Measurements from ENCODE around the gene ZSCAN2.
"Not testable (repeated sequence)": the region's sequence is repeated elsewhere in the genome, so short reads cannot be mapped to it uniquely, and the experiment has no call there.

Gene ZSCAN2

DNA sequence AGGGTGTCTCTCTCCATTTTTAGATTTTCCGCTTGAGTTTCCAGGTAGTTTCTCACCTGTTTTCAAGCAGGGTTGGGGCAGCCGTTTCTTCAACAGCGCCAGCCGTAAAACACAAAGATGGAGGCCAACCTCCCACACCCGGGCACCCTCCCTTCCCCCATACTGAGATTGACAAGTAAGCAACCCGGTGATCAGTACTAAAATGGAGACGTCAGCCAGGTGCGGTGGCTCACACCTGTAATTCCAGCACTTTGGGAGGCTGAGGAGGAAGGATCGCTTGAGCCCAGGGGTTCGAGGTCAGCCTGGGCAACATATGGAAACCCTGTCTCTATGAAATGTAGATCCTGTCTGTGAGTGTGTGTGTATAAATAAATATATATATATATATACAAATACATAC is 903 bp upstream of the ZSCAN2 start:
- no peak for FAIRE-seq

DNA sequence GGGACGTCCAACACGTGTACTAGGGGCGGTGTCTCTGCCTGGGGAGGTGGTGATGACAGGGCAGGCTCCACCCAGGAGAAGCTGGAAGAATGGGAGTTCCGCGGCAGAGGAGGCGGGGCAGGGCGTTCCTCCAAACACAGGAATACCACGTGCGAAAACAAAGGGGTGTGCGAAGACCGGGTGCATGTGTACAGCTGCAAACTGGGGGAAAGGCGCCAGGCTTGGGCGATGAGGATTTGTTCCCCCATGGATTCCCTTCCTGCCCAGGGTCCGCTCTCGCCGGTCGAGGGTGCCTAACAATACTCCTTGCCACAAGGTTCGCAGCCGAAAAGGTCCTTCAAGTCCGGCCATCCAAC is 500 bp upstream of the ZSCAN2 start:
- FAIRE-seq: no peak

DNA sequence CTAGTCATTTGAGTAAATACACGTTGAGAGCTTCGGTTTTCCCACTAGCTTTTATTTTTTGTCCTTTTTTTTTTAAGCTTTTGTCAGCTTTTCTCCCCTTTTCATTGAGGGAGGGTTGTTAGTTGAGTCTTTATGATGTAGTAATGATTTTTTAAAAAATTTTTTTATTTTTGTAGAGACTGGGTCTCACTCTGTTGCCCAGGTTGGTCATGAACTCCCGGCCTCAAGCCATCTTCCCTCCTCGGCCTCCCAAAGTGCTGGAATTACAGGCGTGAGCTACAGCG is 688 bp downstream of the ZSCAN2 start:
- no peak for FAIRE-seq

DNA sequence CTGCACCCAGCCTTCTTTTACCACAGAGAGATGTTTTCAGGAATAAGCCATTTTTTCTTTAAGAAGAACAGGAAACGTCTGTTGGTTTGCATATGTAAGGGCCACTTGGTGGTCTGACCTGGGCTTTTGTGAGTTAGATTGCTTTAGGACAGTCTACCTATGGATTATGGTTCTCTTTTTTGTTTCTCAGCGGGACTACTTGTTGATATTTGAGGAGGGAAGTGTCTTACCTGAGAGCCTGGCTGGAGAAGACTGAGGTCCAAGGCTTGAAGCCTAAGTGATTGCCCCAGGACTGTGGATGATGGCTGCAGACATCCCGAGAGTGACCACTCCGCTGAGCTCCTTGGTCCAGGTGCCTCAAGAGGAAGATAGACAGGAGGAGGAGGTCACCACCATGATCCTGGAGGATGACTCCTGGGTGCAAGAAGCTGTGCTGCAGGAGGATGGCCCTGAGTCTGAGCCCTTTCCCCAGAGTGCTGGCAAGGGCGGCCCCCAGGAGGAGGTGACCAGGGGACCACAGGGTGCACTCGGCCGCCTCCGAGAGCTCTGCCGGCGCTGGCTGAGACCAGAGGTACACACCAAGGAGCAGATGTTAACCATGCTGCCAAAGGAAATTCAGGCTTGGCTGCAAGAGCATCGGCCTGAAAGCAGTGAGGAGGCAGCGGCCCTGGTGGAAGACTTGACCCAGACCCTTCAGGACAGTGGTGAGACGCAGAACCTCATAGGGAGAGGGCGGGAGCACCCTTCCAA is 3.0 kb downstream of the ZSCAN2 start:
- FAIRE-seq: no peak

DNA sequence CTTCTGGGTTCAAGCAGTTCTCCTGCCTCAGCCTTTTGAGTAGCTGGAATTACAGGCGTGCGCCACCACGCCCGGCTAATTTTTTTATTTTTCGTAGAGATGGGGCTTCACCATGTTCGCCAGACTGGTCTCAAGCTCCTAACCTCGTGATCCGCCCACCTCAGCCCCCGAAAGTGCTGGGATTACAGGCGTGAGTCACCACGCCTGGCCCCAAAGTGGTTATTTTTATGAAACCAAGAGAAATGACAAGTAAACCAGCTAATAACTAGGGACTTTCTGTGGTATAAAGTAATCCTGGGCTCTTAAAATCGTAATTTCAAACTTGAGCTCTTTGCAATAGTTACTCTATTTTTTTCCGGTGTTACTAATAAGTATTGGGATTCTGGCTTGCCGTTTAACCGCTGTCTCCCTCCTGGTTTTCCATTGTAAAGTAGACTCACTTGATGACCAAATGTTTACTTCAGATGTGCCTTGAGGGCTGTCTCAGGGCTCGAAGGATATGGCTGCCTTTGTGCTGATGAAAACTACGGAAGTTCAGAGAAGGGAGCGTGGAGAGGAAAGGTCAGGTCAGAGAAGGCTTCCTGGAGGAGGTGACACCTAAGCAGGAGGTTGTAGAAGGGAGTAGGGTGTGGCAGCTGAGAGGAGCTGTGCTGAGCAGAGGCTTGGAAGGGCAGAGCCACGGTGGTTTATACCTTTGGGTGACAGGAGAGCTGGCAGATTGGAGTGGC is 4.2 kb downstream of the ZSCAN2 start:
- no peak for FAIRE-seq

DNA sequence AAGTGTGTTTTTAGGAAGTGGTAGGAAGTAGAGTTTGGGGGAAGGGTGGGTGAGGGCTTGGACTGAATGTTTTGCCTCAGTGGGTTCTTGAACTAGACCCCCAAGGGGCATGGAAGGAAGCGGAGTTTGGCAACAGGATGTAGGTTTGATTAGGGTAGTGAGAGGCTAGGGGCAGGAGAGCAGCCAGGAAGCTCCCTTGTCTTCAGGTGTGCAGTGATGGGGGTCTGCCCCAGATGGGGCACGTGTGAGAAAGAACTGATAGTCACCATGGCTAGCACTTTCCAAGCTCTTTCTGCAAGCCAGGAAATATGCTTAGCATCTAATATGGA is 4.7 kb downstream of the ZSCAN2 start:
- FAIRE-seq: no peak

DNA sequence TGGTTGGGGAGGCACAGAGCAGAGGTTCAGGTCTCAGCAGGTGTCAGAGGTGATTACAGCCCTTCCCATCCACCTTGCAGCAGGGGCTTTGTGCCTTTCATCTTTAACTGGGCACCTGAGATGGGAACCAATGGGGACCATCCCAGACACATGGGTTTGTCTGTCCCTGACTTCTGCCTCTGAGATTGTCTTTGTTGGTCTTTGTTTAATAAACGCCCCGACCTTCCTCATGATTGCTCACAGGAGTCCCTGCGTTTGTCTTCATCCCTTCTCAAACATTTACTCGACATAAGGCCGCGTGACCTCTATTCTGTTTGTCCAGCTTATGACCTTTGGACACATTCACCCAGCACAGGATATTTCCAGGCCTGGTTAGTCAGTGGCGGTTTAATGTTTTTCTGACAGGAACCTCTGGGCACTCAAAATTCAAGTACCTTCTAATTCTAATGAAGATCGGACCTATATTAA is 5.9 kb downstream of the ZSCAN2 start:
- no peak for FAIRE-seq

DNA sequence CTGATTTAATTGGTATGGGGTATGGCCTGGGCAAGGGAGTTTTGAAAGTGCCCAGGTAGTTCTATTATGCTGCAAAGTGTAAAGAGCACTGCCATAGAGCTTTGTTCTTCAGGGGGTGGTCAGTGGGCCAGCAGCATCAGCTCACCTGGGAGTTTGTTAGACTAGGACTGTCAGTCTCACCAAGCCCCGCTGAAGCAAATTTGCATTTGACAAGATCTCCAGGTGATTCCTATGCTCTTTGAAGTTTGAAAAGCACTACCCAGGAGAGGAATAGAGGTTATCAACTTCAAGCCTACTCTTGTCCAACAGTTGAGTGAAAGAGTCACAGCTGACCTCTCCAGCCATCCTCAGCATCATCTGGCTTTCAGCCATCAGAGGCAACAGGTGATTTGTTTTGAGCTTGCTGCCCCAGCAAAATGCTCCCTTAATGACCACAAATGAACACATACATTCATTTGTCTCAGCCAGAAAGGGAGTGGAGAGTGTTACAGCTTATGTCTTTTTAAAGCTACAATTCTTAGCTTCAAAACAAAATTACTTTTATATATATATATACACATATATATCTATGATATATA is 8.0 kb downstream of the ZSCAN2 start:
- no peak for FAIRE-seq

DNA sequence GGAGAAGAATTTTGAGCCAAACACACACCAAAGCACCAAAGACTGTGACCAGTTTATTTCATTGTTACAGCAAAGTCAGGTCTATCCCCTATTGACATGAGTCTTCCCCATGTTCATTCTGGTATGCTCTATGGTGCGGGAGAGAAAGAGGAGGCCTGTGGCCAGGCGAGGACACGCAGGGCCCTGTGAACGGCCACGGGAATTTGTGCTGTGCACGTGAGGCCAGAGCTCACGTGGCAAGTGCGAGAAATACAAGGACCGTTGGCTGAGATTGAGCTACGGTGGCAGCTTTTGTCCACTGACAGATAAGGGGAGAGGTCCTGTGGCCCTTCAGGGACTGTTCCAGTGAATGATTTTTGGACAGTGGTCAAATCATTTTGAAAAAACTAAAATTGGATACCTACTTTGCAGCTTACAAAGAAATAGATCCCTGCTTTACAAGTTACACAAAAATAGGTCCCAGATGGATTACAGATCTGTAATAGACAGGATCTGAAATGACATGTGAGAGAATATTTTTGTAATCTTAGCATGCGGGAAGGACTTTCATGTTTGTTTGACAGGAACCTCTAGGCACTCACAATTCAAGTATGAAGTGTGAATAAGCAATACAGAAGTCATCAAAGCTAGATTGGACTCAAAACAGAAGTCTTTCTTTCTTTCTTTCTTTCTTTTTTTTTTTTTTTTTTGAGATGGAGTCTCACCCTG is 9.2 kb downstream of the ZSCAN2 start:
- FAIRE-seq: no peak

DNA sequence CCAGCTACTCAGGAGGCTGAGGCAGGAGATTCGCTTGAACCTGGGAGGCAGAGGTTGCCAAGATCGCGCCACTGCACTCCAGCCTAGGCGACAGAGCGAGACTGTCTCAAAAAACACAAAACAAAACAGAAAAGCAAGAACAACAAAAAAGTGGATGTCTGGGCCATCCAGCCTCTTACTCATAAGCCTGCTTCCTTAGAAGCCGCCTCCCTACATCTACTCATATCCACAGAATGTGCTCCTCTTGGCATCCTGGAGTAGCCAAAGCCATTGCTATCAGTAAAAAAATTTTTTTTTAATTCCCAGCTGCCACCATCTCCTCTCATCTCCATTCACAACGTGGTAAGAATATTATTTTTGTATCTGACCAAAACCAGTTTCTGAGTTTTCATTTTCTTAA is 10.8 kb downstream of the ZSCAN2 start:
- FAIRE-seq: no peak

DNA sequence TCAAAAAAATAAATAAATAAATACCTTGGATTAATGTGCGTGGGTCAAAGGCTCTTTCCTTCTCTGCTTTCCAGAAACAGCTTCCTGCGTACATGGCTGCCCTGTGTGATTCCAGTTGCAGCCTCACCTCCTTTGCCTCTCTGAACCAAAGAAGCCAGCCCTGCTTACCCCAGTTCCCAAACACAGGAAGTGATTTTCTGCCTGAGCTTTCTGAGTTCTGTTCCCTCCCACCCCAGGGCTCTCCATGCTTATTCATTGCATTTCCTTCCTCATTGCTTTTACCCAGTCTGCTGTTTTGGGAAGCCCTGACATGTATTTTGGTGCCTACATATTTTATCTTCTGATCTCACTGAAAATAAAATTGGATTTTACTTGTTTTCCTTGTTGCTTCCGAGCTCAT is 15.4 kb downstream of the ZSCAN2 start:
- FAIRE-seq: no peak

DNA sequence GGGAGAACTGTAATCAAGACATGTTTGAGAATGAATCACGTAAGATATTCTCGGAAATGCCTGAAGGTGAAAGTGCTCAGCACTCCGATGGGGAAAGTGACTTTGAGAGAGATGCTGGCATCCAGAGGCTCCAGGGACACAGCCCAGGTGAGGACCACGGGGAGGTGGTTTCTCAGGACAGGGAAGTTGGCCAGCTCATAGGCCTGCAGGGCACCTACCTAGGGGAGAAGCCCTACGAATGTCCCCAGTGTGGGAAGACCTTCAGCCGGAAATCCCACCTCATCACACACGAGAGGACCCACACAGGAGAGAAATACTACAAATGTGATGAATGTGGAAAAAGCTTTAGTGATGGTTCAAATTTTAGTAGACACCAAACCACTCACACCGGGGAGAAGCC is 19.8 kb downstream of the ZSCAN2 start:
- FAIRE-seq: no peak

DNA sequence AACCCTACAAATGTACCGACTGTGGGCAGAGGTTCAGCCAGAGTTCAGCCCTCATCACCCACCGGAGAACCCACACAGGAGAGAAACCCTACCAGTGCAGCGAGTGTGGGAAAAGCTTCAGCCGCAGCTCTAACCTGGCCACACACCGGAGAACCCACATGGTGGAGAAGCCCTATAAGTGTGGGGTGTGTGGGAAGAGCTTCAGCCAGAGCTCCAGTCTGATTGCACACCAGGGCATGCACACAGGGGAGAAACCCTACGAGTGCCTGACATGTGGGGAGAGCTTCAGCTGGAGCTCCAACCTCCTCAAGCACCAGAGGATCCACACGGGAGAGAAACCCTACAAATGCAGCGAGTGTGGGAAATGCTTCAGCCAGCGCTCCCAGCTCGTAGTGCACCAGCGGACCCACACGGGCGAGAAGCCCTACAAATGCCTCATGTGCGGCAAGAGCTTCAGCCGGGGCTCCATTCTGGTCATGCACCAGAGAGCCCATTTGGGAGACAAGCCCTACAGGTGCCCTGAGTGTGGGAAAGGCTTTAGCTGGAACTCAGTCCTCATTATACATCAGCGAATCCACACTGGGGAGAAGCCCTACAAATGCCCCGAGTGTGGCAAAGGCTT is 20.7 kb downstream of the ZSCAN2 start:
- FAIRE-seq: no peak

DNA sequence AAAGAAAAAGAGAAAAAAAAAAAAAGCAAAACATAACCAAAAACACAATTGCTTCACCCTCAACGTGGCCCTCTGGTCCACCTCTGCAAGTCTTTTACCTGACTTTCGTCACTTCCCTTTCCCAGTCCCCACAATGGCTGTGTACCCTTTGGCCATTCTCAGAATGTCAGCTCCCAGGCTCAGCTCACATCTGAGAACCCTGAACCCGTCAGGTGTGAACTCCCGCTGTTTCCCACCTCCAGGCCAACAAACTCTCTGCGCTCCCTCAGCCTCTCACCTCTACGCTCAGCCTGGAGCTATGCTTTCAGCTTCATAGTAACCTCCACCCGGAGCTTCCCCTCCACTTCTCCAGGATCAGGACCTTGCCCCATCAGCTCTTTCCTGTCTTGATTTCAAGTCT is 23.6 kb downstream of the ZSCAN2 start:
- no peak for FAIRE-seq

DNA sequence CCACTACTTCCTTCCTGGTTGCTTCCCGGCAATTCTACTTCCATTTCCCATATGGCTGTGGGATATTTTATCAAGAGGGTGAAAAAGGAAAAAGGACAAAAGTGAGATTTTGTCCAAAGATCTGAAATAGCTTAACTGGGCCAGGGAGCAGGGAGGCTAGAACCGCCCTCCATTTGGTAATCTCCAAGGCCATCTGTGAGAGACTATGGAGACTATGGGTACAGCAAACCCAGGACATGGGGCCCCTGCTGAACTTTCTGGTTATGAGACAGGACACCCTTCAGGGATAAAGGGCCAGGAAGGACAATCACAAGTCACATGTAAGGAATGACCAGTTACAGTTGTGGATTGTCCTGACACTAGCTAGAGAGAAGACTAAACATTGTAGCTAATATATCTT is 24.3 kb downstream of the ZSCAN2 start:
- no peak for FAIRE-seq

DNA sequence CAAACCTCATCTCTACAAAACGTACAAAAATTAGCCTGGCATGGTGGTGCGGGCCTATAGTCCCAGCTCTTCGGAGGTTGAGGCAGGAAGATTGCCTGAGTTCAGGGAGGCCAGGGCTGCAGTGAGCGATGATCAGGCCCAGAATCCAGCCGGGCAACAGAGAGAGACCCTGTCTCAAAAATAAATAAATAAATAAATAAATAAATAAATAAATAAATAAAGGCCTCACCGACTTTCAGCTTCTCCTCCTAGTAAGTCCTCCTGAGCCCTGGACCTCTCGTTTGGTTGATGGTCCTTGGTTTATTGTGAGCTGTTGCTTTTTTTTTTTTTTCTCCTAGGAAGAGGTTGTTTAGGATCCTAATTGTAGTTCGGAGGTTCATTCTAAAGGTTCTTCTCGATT is 28.2 kb downstream of the ZSCAN2 start:
- no peak for FAIRE-seq

DNA sequence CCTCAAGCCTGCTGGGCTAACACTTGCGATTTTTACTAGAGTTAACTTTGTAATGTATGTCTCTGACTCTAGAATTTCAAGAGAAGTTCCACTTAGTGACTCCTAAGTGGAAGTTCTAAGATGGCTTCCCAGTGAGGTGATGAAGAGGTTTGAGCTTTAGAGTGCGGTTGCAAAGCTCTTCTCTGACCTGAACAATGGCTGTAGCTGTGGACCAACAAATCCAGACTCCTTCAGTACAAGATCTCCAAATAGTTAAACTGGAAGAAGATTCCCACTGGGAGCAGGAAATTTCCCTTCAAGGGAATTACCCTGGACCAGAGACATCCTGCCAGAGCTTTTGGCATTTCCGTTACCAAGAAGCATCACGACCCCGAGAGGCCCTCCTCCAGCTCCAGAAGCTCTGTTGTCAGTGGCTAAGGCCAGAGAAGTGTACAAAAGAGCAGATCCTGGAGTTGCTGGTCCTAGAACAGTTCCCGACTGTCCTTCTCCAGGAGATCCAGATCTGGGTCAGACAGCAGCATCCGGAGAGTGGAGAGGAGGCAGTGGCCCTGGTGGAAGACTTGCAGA is 31.0 kb downstream of the ZSCAN2 start:
- no peak for FAIRE-seq

DNA sequence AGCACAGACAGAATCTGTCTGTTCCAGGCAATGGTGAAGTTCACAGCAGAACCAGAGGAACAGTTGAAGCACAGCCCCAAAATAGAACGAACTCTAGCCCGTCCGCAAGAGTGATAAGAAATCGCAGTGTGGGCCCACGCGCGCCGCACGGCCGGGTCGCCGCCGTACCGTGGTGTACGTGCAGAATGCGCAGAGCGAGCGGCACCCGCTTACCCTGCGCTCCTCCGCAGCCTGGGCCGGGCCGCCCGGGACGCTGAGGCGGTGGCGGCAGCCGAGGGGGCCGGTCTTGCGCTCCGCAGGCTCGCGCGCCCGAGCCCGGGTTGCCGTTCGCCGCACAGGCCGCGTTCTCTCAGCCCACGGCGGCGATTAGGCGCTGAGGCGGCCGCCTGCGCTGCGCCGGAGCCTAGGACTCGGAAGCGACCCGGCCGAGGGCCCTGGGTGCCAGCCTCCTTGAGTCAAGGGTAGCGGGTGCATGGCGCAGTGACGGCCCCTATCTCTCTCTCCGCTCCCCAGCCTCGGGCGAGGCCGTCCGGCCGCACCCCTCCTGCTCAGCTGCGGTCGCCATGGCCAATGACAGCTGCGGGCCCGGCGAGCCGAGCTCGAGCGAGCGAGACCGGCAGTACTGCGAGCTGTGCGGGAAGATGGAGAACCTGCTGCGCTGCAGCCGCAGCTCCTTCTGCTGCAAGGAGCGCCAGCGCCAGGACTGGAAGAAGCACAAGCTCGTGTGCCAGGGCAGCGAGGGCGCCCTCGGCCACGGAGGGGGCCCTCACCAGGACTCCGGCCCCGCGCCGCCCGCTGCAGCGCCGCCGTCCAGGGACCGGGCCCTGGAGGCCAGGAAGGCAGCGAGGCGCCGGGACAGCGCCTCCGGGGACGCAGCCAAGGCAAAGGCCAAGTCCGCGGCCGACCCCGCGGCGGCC is 32.8 kb downstream of the ZSCAN2 start:
- FAIRE-seq: no peak

DNA sequence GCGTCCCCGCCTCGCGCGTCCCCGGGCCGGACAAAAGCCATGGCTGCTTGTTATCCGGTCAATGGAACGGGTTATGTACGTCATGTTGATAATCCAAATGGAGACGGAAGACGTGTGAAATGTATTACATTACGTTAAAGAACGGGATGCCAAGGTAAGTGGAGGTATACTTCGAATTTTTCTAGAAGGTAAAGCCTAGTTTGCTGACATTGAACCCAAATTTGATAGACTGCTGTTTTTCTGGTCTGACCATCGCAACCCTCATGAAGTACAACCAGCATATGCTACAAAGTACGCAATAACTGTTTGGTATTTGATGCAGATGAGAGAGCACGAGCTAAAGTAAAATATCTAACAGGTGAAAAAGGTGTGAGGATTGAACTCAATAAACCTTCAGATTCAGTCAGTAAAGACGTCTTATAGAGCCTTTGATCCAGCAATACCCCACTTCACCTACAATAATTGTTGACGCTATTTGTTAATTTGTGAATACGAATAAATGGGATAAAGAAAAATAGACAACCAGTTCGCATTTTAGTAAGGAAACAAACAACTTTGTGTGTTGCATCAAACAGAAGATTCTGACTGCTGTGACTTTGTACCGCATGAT is 33.5 kb downstream of the ZSCAN2 start:
- no peak for FAIRE-seq

DNA sequence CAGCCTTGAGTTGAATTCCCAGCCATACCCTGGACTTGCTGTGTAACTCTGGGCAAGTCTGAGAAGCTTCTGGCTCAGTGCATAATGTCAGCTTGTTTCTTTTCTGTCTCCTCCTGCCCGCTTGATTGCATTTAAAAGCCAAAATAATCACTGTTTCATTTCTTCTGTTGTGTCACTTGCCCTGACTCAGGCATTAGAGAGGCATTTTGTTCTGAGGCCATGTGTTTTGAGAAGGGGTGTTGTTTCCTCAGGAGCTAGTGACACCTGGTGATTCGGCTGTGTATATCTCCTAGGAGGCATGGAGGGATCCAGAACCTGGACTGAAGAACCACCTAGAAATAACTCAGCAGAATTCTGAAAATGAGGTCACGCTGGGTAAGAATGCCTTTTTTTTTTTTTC is 37.3 kb downstream of the ZSCAN2 start:
- FAIRE-seq: no peak

DNA sequence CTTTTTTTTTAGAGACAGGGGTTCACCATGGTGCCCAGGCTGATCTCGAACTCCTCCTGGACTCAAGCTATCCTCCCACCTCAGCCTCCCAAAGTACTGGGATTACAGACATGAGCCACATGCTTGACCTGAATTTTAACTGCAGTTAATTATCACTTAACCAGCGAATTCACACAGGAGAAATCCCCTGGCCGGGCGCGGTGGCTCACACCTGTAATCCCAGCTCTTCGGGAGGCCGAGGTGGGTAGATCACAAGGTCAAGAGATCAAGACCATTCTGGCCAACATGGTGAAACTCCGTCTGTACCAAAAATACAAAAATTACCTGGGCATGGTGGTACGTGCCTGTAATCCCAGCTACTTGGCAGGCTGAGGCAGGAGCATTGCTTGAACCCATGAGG is 41.1 kb downstream of the ZSCAN2 start:
- FAIRE-seq: not testable (repeated sequence)

DNA sequence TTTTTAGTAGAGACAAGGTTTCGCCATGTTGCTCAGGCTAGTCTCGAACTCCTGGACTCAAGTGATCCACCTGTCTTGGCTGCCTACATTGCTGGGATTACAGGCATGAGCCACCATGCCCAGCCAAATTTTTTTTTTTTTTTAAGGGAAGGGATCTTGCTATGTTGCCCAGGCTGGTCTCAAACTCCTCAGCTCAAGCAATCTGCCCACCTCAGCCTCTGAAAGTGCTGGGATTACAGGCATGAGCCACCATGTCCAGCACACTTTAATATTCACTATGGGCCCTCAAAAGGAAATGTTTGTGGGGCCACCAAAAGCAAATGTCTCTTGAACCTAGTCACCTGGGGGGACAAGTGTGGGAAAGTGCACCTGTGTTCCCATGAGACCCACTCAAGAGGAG is 41.8 kb downstream of the ZSCAN2 start:
- not testable (repeated sequence) for FAIRE-seq

Measured in endometrium (tissue), 2 donors.